GM21423 (cell line): ENCODE results near the gene HPRT1.
A peak's percentile ranks its signal among the peaks of the same experiment; 100 is the strongest.

Experiments
- ATAC-seq: cut with Tn5 transposase; IDR thresholded peaks from one replicate; pipeline ENCODE4 v1.9.1; 2021; ENCODE audit warnings: mild to moderate bottlenecking, moderate library complexity; ENCODE audit not compliant: unreplicated experiment

HPRT1 gene

GRCh38 chrX:134541906-134542305, 81.9 kb downstream of the HPRT1 start:
- ATAC-seq, result no peak

- peak; percentile 74 for ATAC-seq
Measured at GRCh38 chrX:134542485-134542884, 82.5 kb downstream of the HPRT1 start.

GRCh38 chrX:134543288-134543687, 83.3 kb downstream of the HPRT1 start:
- ATAC-seq, result no peak

- ATAC-seq, result no peak
Measured at GRCh38 chrX:134544135-134544512, 84.2 kb downstream of the HPRT1 start.

GRCh38 chrX:134544513-134545151, 84.7 kb downstream of the HPRT1 start:
- no peak for ATAC-seq

- no peak for ATAC-seq
Measured at GRCh38 chrX:134545510-134545909, 85.5 kb downstream of the HPRT1 start.

- no peak for ATAC-seq
Measured at GRCh38 chrX:134546187-134546586, 86.2 kb downstream of the HPRT1 start.

GRCh38 chrX:134547047-134547679, 87.2 kb downstream of the HPRT1 start:
- no peak for ATAC-seq

GRCh38 chrX:134548257-134549201, 88.6 kb downstream of the HPRT1 start:
- no peak for ATAC-seq
